Measurements from ENCODE around the gene ZNF576.
A peak's percentile ranks its signal among the peaks of the same experiment; 100 is the strongest.
"Not testable (repeated sequence)": the region's sequence is repeated elsewhere in the genome, so short reads cannot be mapped to it uniquely, and the experiment has no call there.

Gene ZNF576, protein sequence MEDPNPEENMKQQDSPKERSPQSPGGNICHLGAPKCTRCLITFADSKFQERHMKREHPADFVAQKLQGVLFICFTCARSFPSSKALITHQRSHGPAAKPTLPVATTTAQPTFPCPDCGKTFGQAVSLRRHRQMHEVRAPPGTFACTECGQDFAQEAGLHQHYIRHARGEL

DNA sequence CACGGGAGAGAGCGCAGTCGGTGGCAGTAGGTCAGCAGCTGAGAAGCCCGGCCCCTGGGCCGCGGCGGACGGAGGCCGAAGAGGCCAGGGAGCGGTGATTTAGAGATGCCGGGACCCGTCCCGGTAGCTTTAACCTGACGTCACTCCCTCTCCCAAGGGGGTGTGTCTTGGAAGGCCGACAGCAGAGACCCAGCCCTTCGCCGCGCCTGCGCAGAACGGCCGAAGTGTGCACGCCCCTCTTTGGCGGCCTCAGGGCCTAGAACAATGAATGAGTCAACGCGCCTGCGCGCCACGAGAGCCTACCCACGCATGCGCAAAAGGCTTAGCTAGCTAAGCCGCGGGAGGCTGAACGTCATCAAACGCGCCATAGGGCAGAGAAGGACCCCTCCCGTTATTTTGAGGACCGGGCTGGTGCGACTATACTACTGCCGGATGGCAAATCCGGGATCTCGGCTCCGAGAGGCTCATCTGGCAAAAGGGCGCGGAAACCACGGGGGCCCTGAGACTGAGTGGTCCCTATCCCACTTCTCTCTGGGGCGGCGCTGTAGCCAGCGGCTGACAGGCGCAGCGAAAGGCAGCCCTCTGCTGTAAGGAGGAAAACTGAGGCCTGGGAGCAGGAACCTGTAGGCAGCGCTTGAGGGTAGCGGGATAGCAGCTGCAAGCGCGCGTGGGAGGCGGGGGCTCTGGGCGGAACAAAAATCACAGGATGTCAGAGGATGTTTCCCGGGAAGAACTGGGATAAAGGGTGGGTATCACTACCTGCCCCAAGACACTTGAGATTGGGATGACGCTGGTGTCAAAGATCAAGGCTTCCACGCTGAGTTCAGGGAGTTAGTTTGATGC lies at the start of gene ZNF576, which contains the start of gene IRGQ:
ZNF576 (plus strand) TSS at position 597 of the 843 bp plus-strand sequence. CDS start 514 bp downstream, outside the sequence.
IRGQ (minus strand) TSS at position 136 of the 843 bp plus-strand sequence. CDS start 796 bp downstream, outside the sequence.
- DNase-seq, result peak; percentile 99

DNA sequence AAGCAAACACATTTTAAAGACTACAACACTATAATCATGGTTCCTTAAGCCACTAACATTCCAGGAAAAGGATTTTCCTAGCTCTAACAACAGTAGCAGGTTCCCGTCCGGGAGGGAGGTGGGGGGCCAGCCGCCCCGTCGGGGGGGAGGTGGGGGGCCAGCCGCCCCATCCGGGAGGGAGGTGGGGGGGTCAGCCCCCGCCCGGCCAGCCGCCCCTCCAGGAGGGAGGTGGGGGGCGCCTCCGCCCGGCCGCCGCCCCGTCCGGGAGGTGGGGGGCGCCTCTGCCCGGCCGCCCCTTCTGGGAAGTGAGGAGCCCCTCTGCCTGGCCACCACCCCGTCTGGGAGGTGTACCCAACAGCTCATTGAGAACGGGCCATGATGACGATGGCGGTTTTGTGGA lies 48.5 kb upstream of the ZNF576 start:
- DNase-seq, result not testable (repeated sequence)

DNA sequence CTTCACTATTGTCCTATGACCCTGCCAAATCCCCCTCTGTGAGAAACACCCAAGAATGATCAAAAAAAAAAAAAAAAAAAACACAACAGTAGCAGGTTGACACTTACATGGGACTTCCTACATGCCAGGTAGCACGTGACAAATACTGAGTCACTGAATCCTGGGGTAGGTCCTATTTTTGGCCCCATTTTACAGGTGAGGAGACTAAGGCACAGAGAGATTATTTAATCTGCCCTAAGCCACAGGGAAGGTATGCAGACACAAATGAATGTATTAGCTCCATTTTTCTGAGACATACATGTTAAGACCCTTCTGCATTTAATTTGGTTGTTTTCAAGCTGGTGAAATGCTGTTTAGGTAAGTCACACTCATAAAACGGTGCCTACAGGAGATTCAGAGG lies 47.7 kb upstream of the ZNF576 start:
- no peak for DNase-seq

DNA sequence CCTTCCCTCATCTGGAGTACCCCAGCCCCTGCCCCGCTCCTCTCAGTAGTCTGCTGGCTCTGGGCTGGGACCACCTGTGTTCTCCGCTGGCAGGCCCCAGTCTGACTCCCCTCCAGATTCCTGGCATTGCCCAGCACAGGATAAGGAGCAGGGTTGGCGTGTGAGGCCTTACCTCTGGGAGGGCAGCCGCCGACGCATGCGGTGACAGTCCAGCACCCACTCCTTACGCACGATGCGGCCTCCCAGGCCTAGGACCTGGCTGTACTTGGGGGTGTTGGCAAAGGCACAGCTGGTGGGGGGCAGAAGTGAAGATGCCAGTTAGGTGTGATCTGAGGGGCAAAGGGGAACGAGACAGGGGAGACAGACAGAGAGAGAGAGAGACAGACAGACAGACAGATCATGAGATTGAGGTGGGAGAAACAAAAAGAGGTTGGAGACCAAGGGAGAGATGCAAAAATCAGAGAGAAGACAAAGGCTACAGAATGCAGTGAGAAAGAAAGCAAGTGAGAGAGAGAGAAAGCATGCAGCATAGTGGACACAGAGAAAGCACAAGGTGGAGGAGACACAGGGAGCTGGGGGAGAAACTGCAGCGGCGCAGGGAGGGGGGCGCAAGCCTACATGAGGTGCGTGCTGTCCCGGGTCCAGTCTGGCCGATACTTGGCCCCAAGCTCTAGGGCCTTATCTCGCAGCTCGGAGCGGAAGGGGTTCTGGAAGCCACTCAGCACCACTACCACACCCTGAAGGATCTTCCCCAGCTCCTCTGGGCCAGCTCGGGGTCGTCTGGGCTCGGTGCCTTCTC lies 44.8 kb upstream of the ZNF576 start:
- DNase-seq, result no peak

DNA sequence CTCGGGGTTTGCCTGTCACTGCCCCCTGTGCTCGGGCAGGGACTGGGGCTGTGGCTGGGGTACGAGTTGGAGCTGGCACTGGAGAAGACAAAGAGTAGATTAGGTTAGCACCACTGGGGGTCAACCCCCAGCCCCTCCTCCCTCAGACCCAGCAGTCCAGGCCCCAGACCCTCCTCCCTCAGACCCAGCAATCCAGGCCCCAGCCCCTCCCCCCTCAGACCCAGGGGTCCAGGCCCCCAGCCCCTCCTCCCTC lies 44.3 kb upstream of the ZNF576 start:
- DNase-seq, result no peak

DNA sequence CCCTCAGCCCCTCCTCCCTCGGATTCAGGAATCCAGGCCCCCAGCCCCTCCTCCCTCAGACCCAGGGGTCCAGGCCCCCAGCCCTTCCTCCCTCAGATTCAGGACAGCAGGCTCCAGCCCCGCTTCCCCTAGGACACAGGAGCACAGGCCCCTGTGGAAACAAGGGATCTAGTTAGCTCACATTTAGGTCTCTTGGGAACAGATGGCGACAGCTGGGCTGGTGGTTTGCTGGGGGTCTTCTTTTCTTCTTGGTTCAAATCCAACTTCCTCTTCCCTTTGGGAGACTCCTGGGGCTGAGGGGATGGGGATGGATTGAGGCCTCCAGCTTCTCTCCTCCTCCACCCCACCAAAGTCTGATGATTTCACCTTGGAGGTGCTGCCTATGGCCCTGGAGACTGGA lies 43.8 kb upstream of the ZNF576 start:
- DNase-seq, result no peak

DNA sequence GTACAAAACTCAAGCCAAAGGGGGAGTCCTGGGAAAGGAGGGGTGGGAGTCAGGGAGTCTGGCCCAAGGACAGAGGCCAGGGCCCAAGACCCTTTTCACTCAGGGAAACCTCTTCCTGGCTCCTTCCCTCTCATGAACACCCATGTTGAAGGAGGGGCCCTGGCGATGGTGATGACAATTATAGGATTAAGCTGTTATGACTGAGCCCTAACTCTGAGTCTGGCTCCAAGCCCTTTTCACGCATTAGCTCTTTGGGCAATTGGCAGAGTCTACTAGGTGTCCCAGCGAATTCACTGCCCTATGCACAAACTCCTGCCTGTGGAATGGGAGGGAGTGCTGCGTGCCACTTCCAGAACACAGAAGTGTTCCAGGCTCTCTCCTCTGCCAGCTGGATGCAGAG lies 42.7 kb upstream of the ZNF576 start:
- DNase-seq, result no peak

DNA sequence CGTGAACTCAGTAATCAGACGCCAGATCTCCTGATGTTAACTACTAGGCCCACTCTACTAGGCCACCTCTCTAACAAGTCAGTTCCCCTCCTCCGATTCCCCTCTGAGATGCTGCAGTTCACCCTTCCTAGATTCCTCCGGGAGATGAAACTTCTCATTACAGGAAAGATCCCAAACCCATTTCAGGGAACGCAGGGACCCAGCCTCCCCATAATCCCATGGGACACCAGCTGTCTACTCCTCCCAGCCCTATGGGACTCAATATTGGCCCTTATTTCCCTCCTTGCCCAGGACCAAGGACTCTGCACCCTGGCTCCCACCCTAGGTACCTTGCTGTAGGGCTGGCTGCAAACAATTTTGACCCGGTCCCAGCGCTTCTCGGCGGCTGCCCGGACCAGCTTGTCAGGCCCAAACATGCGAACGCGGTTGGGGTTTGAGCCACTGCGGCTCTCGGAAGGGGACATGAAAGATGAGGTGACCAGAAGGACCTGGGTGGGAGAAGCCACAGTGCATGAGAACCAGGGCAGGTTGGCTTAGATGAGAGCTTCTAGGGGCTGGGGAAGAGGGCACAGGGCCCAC lies 42.0 kb upstream of the ZNF576 start:
- DNase-seq, result no peak

DNA sequence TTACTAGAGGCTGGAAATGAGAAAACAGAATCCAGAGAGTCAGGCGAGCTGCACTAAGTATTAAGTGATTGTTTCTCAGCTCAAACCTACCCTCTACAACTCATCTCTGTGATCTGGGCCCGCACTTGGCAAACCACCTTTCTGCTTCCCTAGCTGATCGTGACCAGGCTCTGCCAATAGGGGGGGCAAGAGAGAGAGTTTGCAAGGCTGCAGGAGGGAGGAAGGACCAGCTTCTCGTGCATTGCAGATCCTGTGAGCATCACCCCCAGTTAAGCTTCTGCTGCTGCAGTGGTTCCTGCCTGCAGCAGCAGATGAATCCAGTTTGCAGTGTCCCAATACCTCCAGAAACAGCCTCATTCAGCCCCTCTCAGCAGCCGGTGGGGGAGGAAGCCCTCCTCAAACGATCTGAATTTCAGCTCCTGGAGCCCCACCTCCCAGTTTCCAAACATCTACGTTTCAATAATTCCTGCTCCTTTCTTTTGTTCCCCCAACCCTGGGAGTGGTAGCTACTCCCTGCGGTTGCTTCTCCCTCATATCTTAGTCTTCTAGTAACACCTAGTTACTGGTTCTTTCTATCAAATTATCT lies 41.1 kb upstream of the ZNF576 start:
- DNase-seq, result peak; percentile 35

DNA sequence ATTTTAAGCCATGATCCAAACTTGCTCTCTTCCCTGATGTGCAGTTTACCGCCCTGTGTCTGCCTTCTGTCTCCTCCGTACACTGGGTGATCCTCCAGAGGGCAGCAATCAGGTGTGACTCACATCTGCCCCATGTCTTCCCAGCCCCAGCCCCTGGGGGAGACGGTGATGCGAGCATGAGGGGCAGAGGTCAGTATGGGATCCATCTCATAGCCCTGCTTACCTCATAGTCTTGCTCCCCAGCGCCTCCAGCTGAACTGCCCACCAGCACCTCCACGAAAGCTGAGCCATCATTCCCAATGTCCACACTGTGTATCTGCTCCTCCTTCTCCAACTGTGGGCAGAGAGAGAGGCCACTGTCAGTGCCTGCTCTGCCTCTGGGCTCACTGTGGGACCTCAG lies 35.7 kb upstream of the ZNF576 start:
- no peak for DNase-seq

DNA sequence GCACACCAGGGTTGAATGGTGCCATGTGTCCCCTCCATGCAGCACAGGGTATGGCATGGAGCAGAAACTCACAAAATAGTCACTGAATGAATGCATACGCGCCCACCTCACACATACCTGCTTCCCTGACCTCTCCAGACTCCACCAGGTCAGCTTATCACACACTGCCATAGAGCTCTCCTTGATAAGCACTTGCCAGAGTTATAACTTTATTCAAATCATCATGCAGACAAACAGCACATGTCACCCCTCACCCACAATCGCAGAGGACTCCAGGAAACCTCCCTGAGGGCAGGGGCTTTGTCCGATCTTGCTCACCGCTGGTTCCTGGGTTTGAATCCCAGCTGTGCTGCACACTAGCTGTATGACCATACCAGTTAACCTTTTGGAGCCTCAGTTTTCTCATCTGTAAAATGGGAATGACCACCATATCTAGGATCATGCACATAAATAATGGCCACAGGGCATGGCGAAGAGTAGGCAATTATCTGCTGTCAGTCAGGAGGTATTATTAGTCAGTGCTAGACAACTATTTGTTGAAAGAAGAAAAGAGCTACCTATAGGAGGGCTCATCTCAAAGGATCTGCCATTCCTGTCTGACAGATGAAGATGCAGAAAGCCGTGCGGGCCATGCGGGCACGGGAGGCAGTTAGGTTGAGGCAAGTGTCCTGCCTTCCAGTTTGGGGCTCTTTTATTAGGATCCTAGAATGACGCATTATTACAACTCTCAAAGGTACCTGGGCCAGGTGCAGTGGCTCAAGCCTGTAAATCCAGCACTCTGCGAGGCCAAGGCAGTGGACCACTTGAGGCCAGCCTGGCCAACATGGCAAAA lies 35.0 kb upstream of the ZNF576 start:
- DNase-seq, result no peak

DNA sequence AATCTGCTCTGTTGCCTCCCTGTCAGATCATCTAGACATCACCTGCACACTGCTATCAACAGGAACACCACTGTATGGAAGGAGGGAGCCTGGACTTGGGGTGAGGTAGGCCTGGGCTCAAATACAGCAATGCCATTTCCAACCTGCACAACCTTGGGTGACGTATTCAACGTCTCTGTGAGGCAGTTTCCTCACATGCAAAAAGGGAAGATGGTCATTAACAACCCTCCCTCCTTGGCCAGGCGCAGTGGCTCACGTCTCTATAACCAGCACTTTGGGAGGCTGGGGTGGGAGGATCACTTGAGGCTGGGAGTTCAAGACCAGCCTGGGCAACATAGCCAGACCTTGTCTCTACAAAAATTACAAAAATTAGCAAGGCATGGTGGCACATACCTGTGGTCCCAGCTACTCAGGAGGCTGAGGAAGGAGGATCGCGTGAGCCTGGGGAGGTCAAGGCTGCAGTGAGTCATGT lies 34.1 kb upstream of the ZNF576 start:
- no peak for DNase-seq

DNA sequence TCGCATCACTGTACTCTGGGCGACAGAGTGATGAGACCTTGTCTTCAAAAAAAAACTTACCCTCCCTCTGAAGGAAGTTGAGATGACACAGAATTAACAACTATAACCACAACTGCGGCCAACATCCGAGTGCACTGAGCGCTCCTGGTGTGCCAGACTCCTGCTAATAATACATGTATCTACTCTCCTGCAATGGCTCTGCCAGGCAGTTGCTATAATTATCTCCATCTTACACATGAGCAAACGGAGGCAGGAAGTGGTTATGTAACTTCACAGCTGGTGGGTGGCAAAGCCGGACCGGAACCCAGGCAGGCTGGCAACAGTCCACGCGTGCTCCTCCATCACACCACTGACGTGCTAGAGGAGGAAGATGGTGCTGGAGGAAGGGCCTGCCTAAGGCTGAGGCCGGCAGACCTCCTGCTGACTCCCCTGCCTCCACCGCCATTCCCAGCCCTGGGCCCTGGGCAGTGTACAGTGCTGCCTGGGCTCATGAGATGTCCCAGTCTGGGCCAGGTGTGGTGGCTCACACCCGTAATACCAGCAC lies 33.6 kb upstream of the ZNF576 start:
- peak; percentile 91 for DNase-seq

DNA sequence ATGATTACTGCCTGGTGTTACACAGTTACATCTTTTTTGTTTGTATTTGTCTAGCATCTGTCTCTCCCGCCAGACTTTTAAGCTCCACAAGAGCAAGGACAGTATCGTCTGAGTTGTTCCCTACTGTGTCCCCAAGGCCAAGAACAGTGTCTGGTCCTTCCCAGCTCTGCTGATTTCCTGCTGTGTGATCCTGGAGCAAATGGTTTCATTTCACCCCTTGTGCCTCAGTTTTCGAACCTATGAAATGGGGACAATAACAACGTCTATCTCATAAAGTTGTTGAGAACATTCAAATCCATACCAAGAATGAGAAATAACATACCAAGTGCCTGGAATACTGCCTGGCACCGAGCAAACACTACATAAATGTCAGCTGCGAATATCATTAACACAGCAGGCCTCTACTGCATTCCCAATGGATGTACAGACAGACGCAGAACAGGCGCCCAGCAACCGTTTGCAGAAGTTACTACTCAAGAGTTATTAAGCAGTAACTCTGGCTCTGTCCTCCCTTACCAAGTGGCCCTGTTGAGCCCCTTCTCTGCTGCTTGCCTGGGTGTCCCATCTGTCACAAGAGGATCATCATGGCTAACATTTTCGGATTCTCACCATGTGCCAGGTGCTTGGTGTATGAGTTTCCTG lies 32.5 kb upstream of the ZNF576 start:
- DNase-seq, result no peak

DNA sequence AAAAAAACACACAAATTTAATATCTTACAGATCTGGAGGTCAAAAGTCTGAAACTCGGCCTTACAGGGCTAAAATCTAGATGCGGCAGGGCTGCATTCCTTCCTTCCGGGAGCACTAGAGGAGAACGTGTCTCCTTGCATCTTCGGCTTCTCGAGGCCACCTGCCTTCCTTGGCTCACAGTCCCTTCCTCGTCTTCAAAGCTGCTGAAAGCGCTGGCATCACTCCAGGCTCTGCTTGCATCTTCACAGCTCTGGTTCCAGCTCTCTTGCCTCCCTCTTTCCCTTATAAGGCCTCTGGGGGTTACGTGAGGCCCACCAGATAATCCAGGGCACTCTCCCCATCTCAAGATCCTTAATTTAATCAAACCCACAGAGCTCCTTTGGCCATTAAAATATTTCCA lies 31.6 kb upstream of the ZNF576 start:
- no peak for DNase-seq

DNA sequence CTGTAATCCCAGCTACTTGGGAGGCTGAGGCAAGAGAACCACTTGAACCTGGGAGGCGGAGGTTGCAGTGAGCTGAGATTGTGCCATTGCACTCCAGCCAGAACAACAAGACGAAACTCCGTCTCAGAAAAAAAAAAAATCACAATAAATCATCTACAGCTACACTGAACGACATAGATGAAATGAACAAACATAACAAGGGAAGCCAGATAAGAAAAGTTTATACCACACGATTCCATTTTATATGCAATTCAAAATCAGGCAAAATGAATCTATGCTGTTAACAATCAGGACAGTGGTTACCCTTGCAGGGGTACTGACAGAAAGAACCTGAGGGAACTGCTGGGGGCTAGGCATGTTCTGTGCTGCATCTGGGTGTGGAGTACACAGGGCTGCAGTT lies 26.7 kb upstream of the ZNF576 start:
- DNase-seq, result no peak

DNA sequence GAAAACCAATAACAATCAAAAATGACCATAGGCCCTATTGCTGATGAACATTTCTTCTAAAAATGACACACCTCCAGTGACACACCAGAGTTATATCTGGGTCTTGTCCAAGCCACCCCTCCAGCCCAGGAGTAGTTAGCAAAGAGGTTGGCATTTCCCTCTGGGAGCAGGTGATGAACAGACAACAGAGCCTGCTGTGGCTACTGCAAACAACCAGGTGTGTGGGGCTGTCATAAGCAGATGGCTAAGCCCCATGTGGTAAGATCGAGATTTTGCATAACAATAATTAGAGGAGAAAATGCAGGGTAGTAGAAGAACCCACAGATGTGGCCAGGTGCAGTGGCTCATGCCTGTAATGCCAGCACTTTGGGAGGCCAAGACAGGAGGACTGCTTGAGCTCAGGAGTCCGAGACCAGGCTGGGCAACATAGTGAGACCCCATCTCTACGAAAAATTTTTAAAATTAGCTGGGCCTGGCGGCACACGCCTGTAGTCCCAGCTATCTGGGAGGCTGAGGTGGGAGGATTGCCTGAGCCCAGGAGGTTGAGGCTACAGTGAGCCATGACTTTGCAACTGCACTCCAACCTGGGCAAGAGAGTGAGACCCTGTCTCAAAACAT lies 26.1 kb upstream of the ZNF576 start:
- DNase-seq, result peak; percentile 94

DNA sequence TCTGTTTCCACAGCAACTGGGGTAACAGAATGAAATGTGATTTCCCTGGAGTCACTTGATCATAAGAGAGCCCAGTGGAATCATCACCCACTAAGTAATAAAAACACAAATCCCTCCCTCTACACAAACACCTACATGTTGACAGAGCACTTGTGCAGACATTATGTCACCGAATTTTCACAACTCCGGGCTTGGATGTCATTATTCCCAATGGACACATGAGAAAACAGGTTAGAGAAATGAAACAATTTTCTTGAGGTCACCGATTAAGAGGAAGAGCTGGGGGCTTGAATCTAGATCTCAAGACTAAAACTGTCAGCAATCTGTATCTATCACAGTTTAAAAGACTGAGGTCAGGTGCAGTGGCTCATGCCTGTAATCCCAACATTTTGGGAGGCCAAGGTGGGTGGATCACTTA lies 24.2 kb upstream of the ZNF576 start:
- peak; percentile 98 for DNase-seq

DNA sequence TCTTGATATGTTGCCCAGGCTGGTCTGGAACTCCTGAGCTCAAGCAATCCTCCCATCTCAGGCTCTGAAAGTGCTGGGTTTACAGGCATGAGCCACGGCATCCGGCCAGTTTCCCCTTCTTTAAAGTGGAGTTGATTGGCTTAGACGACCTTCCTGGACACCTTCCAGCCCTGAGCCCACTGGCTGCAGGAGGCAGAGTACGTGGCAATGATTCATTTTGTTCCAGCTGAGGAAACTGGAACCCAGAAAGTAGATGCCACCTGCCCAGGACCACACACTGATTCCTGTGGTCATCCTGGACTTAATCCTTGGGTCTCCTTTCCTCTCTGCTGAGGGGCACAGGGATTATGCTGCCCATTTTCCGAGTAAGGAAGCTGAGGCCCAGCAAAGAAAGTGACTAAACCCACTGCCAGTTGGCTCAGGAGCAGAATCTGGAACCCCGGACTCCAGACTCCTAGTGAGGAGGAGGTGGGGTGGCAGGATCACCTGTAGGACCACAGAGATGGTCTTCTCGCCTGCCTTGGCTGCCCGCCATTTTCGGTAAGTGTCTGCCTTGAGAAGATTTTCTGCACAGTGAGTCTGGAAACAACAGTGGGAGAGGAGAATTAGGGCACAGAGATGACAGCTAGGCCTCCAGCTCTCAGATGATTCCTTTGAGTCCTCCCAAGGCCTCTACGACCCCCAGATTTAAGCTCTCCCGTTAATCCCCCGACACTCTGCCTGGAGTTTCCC lies 21.8 kb upstream of the ZNF576 start:
- peak; percentile 35 for DNase-seq
